TTC549 (cell line): ENCODE measurements around the gene GRAP.
"Not testable (repeated sequence)": the region's sequence is repeated elsewhere in the genome, so short reads cannot be mapped to it uniquely, and the experiment has no call there.

Source experiments
- FAIRE-seq: peaks from 2 replicates; lab custom pipeline; 2012; peaks lifted over from hg19 to GRCh38; lab: Jason Lieb, UNC

Gene GRAP

GRCh38 chr17:19046782-19047375 is at the start of gene GRAP:
GRAP (minus strand) TSS chr17:19046957; CDS start chr17:19046926, 31 bp downstream.
- not testable (repeated sequence) for FAIRE-seq

- not testable (repeated sequence) for FAIRE-seq
These were observed 47.1 kb upstream of the GRAP start for GRCh38 chr17:19093684-19094438.

GRCh38 chr17:19092737-19093683 is 46.3 kb upstream of the GRAP start:
- FAIRE-seq: not testable (repeated sequence)

- not testable (repeated sequence) for FAIRE-seq
These were observed 43.5 kb upstream of the GRAP start for GRCh38 chr17:19090058-19090772.

GRCh38 chr17:19088804-19089685 is 42.3 kb upstream of the GRAP start:
- not testable (repeated sequence) for FAIRE-seq

- FAIRE-seq: not testable (repeated sequence)
These were observed 30.6 kb upstream of the GRAP start for GRCh38 chr17:19077386-19077785.

GRCh38 chr17:19076398-19077192 is 29.8 kb upstream of the GRAP start:
- not testable (repeated sequence) for FAIRE-seq

GRCh38 chr17:19070318-19071168 is 23.8 kb upstream of the GRAP start:
- not testable (repeated sequence) for FAIRE-seq

- FAIRE-seq: not testable (repeated sequence)
These were observed 17.6 kb upstream of the GRAP start for GRCh38 chr17:19064378-19064777.

- not testable (repeated sequence) for FAIRE-seq
These were observed 16.7 kb upstream of the GRAP start for GRCh38 chr17:19063326-19063956.

- not testable (repeated sequence) for FAIRE-seq
These were observed 16.1 kb upstream of the GRAP start for GRCh38 chr17:19062718-19063325.

- FAIRE-seq: not testable (repeated sequence)
These were observed 15.4 kb upstream of the GRAP start for GRCh38 chr17:19062009-19062717.

GRCh38 chr17:19055447-19055846 is 8.7 kb upstream of the GRAP start:
- FAIRE-seq: not testable (repeated sequence)

- FAIRE-seq: not testable (repeated sequence)
These were observed 2.1 kb upstream of the GRAP start for GRCh38 chr17:19048826-19049225.

- FAIRE-seq: not testable (repeated sequence)
These were observed 753 bp upstream of the GRAP start for GRCh38 chr17:19047510-19047909.

GRCh38 chr17:19044643-19045042 is 2.1 kb downstream of the GRAP start:
- FAIRE-seq: not testable (repeated sequence)

- not testable (repeated sequence) for FAIRE-seq
These were observed 3.7 kb downstream of the GRAP start for GRCh38 chr17:19043032-19043431.
